NK-92 (cell line): ENCODE data around the gene CPM.
"Not testable (repeated sequence)": the region's sequence is repeated elsewhere in the genome, so short reads cannot be mapped to it uniquely, and the experiment has no call there.

Source experiments
- DNase-seq: peaks from one replicate; lab custom pipeline; 2025; ENCODE audit not compliant: unreplicated experiment; lab: John Stamatoyannopoulos, UW

Gene CPM

DNA sequence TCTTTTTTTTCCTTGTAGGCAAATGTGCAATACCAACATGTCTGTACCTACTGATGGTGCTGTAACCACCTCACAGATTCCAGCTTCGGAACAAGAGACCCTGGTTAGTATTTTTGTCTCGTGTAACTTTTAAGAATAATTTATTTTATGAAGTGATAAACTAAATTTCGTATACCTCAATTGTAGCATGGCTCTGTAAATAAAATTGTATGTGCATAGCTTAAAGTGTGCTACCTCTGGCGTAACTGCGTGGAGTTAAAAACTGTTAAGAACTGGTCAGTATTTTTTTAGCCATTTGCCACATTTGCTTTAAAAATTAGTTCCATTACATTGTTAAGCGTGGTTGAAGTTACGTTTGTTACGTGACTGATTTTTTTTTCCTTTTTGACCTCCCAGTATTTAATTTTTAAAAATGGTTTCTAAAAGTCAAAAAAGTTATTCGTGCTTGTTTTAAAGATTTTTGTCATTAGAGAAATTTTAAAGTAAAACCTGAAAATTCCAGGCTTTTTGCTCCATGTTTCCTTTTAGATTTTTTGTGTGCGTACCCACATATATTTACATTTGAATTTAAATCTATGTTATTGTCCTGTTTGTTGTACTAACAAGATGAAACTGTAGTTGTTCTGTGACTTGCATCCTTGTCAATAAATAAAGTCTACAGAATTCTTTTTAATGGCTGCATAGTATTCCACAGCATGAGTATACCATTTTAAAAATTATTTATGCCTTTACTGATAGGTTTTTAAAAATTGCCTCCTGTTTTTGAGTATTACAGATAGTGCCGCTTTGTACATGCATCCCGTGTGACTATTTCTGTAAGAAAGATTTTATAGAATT is 123.6 kb downstream of the CPM start:
- no peak for DNase-seq

DNA sequence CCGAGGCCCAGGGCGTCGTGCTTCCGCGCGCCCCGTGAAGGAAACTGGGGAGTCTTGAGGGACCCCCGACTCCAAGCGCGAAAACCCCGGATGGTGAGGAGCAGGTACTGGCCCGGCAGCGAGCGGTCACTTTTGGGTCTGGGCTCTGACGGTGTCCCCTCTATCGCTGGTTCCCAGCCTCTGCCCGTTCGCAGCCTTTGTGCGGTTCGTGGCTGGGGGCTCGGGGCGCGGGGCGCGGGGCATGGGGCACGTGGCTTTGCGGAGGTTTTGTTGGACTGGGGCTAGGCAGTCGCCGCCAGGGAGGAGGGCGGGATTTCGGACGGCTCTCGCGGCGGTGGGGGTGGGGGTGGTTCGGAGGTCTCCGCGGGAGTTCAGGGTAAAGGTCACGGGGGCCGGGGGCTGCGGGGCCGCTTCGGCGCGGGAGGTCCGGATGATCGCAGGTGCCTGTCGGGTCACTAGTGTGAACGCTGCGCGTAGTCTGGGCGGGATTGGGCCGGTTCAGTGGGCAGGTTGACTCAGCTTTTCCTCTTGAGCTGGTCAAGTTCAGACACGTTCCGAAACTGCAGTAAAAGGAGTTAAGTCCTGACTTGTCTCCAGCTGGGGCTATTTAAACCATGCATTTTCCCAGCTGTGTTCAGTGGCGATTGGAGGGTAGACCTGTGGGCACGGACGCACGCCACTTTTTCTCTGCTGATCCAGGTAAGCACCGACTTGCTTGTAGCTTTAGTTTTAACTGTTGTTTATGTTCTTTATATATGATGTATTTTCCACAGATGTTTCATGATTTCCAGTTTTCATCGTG is 124.4 kb downstream of the CPM start:
- no peak for DNase-seq

DNA sequence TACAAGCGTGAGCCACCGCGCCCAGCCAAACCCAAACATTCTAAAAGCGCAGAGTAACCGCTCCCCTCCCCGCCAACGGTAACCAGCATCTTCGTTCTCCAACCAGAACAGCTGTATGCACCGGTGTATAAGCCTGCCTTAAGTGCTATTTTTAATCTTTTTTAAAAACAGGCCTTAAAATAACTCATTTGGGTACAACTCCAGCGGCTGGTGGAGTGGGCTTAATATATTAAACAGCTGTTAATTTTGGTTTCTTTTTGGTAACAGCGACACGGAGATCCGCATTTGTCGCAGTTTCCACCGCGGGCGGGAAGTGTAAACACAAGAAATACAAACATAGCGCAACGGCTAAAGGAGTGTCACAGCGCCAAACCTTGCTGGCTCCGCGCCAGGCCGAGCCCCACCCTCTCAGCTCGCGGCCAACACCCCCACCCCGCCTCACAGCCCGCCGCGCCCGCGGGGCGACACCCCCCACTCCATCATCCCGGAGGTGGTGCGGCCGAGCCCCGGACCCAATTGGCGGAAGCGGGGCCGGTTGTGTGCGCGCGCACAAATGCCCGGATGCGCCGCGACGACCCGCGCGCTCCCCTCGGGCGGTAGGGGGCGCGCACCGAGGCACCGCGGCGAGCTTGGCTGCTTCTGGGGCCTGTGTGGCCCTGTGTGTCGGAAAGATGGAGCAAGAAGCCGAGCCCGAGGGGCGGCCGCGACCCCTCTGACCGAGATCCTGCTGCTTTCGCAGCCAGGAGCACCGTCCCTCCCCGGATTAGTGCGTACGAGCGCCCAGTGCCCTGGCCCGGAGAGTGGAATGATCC is 125.2 kb downstream of the CPM start, which contains the start of gene MDM2:
MDM2 (plus strand) TSS at position 602 of the 812 bp plus-strand sequence. CDS start 301 bp downstream, outside the sequence.
- DNase-seq = peak; percentile 69

DNA sequence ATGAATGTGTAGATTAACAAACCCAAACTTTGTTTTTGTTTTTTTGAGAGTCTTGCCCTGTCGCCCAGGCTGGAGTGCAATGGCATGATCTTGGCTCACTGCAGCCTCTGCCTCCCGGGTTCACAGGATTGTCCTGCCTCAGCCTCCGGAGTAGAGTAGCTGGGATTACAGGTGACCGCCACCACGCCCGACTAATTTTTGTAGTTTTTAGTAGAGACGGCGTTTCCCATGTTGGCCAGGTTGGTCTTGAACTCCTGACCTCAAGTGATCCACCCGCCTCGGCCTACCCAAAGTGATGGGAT is 125.7 kb downstream of the CPM start:
- not testable (repeated sequence) for DNase-seq

DNA sequence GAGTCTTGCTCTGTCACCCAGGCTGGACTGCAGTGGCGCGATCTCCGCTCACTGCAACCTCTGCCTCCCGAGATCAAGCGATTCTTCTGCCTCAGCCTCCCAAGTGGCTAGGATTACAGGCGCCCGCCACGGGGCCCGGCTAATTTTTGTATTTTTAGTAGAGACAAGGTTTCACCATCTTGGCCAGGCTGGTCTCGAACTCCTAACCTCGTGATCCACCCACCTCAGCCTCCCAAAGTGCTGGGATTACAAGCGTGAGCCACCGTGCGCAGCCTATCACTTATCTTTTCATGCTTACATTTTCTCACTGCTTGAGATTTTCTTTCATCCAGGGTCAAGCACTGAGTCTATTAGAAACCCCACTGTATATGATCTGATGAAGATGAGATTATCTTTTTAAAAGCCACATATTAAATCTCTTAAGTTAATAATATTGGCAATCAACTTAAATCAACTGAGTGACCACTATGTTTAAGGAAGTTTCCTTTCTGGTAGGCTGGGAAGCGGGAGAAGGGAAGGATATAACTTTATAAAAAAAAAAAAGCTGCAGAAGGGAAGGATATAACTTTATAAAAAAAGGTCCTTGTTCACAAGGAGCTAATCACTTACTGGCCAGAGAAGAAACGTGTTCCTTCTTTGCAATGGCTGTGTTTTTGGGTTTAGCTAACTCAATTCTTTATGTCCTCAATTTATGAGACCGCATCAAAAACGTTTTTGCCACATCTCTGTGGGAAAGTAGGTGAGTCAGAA is 126.3 kb downstream of the CPM start:
- DNase-seq = no peak

DNA sequence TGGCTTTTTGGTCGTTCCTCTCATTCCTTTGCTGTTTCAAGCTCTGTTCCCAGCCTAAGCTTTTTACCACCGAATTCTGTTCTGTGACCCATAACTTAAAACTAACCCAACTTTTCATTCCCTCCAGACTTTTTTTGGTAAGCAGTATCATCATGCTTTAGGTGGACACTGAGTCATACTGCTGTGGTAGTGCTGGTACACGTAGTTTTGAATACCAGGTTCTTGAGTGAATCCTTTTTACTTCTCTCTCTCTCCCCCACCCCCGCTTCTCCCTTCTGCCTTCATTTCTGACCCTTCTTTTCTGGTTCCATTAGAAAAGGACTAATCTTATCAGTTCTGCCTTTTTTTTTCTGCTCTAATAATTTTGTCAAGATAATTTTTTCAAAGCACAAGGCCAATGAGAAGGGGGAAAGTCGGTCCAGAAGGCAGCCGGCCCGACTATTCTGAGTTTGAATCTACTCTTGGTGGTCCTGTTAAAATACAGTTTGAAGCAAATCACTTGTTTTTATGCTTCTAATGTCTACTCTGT is 127.3 kb downstream of the CPM start:
- no peak for DNase-seq

DNA sequence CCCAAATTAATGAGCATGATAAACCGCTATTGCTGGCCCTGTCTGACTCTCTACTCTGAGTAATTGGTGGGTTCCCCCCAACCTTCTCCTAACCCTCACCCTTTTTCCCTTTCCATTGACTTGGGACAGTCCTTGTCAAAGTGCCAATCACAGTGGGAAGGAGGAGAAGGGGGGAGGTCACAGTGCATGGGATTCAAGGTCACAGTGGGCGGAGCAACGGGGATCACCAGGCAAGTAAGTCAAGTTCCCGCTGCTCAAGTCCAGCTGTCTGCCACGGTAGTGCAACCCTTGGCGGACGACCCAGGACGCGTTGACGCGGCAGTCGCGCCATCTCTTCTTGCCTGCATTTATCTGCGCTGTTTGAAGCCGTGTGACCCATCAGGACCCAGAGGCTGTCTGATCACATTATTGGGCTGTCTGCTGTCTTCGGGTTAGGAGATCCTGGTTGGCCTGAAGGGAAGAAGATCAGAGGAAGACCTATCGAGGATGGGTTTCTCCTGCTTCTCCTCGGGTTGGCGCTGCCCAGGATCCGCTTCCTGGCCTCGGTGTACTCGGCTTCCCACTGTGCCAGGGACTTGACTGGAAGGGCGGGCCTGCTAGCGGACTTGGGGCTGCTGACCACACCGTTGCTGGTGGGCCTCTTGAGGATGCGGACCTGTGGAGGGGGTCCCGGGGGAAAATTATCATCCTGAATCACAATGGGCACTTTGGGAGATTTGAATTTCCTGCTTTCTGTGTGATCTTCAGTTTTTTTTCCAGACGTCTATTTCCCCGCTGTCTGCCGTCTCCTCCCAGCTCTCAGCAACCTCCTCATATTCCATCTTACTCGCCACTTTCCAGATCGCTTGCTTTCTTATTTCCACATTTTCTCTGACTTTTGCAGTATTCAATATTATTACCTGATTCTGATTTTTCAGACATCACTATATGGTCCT is 128.0 kb downstream of the CPM start:
- DNase-seq = no peak

DNA sequence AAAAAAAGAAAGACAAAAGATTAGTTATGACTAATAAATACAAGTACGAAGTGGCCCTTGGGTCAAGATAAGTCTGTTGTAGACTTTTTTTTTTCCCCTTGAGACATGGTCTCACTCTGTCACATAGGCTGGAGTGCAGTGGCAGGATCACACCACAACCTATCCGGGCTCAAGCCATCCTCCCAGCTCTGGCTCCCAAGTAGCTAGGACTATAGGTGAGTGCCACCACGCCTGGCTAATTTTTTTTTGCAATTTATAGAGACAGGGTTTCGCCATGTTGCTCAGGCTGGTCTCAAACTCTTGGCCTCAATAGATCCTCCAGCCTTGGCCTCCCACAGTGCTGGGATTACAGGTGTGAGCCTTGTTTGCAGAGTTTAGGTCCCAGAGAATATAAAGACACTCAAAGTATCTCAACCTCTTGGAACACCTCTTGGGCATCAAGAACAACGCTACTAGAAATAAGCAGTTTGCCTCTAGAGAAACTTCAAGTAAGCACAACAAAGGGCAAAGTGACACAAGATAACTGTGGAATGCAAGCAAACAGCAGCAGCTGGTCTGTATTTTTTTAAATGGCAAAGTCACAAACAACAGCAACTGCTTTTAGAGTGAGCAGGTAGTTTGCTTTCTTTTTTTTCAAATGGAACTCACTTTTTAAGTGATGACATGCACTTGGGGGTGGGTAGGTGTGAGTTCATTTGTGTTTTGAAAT is 128.9 kb downstream of the CPM start:
- DNase-seq = no peak

DNA sequence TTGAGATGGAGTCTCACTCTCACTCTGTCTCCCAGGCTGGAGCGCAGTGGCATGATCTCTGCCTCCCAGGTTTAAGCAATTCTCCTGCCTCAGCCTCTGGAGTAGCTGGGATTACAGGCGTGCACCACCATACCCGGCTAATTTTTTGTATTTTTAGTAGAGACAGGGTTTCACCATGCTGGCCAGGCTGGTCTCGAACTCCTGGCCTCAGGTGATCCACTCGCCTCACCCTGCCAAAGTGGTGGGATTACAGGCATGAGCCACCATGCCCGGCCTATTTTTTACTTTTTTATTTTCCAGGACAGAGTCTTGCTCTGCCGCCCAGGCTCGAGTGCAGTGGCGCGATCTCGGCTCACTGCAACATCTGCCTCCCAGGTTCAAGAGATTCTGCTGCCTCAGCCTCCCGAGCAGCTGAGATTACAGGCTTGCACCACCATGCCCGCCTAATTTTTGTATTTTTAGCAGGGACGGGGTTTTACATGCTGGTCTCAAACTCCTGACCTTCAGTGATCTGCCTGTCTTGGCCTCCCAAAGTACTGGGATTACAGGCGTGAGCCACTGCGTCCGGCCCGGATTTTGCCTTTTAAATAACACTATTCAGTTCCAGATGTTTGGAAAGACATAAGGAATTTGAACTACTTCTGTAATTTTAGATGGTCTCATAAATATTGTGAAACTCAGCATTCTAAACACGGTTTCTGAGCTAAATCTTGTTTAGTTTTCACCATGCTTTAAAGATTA is 129.9 kb downstream of the CPM start:
- not testable (repeated sequence) for DNase-seq

DNA sequence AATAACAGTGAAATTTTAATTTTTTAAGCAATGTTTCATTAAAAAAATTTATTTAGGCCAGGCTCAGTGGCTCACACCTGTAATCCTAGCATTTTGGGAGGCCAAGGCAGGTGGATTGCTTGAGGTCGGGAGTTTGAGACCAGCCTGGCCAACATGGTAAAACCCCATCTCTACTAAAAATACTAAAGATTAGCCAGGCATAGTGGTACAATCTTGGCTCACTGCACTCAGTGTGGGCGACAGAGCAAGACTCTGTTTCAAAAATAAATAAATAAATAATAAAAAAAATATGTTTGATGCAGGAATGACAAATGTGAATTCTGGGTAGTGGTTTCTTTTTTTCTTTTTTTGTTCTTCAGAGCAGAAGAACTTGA is 130.6 kb downstream of the CPM start:
- not testable (repeated sequence) for DNase-seq
